Measurements from ENCODE around the gene FCER2.

FCER2 gene

DNA sequence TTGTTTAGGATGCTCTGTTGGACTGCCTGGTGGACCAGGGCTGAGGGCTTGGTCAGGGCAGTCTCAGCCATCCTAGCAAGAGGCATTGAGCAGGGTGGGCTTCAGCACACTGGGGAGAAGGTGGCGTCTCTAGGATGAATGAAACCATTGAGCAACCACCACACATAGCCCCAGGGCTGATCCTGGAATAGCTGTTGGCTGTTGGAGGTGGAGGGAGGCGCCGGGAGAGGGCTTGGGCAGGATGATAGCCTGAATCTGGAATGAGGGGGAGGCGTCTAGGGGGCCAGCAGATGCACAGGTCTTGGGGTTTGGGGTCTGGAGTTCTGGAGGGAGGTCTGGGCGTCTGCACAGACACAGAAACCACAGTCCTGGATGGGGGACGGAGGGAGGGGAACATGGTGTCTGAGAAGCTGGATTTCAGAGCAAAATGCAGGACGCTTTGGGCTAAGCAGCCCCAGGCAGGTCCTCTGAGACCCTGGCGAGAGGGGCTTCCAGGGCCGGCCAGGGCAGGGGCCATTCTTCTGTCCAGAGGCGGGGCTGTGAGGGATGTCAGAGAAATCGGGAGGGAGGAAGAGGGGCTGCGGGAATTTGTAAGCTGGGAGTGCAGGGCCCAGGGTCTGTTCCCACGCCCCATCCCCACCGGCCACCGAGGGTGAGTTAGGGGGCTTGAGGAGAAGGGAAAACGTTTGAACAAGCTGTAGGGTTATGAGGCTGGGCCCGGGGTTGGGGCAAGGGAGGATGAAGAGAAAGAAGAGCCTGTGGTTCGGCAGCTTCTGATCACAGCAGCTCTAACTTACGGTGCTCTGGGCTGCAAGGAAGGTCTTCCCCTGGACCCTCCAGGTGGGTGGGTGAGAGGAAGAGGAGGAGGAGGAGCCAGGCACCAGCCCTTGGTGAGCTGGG is 16.1 kb downstream of the FCER2 start:
- Histone ChIP-seq H3K4me1 (ENCODE audit: control insufficient read depth, insufficient read depth, low read length) (peaks cover 5% of the 10 kb centered on the region; the same call in 1 of the 2 replicates), H3K27ac (ENCODE audit: low read length) (no peak overlapping the region), H3K4me3 (ENCODE audit: low read length) (no peak overlapping the region), H3K36me3 (ENCODE audit: control insufficient read depth, insufficient read depth, low read length) (peaks cover 9% of the 10 kb centered on the region), H3K9me3 (ENCODE audit: control insufficient read depth, insufficient read depth, low read length) (no peaks in the 10 kb centered on the region), H3K27me3 (ENCODE audit: control insufficient read depth, insufficient read depth, low read length) (no peaks in the 10 kb centered on the region)
- WGBS (ENCODE audit: insufficient coverage, insufficient read length), result no CpG with 5 or more reads among the region's 19 CpGs
- no peak for DNase-seq (ENCODE audit: low read depth, low spot score)

DNA sequence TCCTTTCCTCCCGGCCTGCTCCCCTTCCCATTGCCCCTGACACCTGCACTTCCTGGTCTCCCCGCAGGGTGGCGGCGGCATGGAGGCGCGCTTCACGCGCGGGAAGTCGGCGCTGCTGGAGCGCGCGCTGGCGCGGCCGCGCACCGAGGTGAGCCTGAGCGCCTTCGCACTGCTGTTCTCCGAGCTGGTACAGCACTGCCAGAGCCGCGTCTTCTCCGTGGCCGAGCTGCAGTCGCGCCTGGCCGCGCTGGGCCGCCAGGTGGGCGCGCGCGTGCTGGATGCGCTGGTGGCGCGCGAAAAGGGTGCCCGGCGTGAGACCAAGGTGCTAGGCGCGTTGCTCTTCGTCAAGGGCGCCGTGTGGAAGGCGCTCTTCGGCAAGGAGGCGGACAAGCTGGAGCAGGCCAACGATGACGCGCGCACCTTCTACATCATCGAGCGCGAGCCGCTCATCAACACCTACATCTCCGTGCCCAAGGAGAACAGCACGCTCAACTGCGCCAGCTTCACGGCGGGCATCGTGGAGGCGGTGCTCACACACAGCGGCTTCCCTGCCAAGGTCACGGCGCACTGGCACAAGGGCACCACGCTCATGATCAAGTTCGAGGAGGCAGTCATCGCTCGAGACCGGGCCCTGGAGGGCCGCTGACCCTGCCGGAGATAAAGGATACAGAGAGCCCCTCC is 19.6 kb downstream of the FCER2 start:
- DNase-seq (ENCODE audit: low read depth, low spot score), result no peak
- Histone ChIP-seq H3K4me1 (ENCODE audit: control insufficient read depth, insufficient read depth, low read length) (peaks cover 6% of the 10 kb centered on the region), H3K27ac (ENCODE audit: low read length) (no peak overlapping the region), H3K4me3 (ENCODE audit: low read length) (no peak overlapping the region; the same call in 1 of the 2 replicates), H3K36me3 (ENCODE audit: control insufficient read depth, insufficient read depth, low read length) (peaks cover 9% of the 10 kb centered on the region), H3K27me3 (ENCODE audit: control insufficient read depth, insufficient read depth, low read length) (no peaks in the 10 kb centered on the region), H3K9me3 (ENCODE audit: control insufficient read depth, insufficient read depth, low read length) (no peaks in the 10 kb centered on the region)
- WGBS (ENCODE audit: insufficient coverage, insufficient read length), result no CpG with 5 or more reads among the region's 74 CpGs

DNA sequence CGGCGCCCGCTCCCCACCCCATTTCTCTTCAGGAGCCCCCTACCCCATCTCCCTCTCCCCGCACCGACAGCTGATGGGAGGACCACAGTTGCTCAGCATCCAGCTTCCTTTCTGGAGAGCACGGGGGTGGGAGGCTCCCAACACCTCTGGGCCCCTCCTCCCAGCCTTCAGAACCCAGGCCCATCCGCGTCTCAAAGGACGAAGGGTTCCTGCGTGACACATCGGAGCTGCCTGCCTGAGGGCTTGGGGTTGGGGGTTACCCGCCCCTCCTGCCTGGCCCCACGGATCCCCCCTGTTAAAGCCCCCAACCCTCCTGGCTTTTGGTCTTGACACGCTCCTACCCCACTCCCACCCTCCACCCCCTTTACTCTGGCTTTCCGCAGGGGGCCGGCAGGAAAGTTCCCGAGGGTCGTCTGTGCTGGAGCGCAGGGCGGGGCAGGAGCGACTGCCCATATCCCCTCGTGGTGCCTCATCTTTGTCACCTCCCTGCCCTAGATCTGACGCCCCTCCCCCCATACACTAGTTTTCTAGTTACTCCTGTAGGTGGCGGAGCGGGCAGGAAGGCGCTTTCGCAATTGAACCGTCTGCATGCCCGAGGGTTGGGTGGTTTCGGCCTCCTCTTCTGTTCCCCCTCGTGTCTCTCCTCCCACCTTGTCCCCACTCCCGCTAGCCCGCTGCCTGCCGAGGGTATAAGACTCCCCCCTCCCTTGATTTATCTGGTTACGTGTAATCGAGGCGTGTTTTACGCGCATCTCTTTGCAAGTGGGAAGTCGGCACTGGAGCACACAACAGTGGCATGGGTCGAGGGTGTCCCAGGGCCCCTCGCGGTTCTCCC is 20.4 kb downstream of the FCER2 start:
- H3K9me3 ChIP-seq (ENCODE audit: control insufficient read depth, insufficient read depth, low read length), result no peaks in the 10 kb centered on the region
- peaks cover 9% of the 10 kb centered on the region for H3K36me3 ChIP-seq (ENCODE audit: control insufficient read depth, insufficient read depth, low read length)
- DNase-seq (ENCODE audit: low read depth, low spot score), result peak; percentile 66
- peak overlapping the region; percentile 87 for H3K4me3 ChIP-seq (ENCODE audit: low read length)
- H3K27me3 ChIP-seq (ENCODE audit: control insufficient read depth, insufficient read depth, low read length), result no peaks in the 10 kb centered on the region
- H3K27ac ChIP-seq (ENCODE audit: low read length), result no peak overlapping the region
- WGBS (ENCODE audit: insufficient coverage, insufficient read length), result no CpG with 5 or more reads among the region's 43 CpGs
- peaks cover 6% of the 10 kb centered on the region for H3K4me1 ChIP-seq (ENCODE audit: control insufficient read depth, insufficient read depth, low read length)

DNA sequence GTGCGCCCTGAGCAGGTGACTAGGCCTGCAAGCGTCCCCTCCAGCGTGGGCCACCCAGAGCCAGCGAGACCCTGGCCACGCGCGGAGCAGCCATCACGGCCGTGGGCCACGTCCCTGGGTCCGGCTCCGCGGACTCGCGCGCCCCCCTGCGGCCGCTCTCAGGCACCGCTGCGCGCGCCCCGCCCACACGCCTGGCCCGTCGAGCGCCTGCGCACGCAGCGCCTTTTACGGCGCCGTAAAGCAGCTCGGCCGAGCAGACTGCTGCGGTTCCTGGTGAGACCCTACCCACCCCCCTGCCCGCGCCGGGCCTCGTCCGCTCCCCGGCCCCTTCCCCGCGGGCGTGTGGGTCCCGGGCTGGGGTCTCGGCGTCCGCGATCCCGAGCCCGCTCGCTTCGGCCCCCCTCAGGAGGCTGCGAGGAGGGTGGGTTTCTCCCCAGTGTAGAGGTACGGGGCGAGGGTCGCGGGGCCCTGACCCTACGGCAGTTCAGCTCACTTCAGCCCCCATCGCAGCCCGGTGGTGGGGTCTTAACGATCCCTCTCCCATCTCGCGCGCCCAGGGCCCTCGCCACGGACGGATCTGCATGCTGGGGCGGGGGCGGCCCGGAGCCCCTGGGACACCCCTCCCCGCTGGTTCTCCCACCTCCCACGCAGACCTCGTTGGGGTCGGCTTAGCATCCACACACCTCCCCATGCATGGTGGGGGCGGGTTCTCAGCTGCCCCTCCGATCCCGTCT is 21.2 kb downstream of the FCER2 start, which contains the start of gene TRAPPC5:
Gene TRAPPC5 (plus strand): TSS at position 228 of the 734 bp plus-strand sequence. CDS start 1,421 bp downstream, outside the sequence.
- DNase-seq (ENCODE audit: low read depth, low spot score), result no peak
- Histone ChIP-seq H3K27ac (ENCODE audit: low read length) (no peak within 1 kb of the TSS), H3K9me3 (ENCODE audit: control insufficient read depth, insufficient read depth, low read length) (no peaks in the 10 kb centered on the region), H3K4me1 (ENCODE audit: control insufficient read depth, insufficient read depth, low read length) (peaks cover 6% of the 10 kb centered on the region), H3K27me3 (ENCODE audit: control insufficient read depth, insufficient read depth, low read length) (no peaks in the 10 kb centered on the region), H3K36me3 (ENCODE audit: control insufficient read depth, insufficient read depth, low read length) (peaks cover 9% of the 10 kb centered on the region), H3K4me3 (ENCODE audit: low read length) (peak within 1 kb of the TSS; percentile 87)
- WGBS (ENCODE audit: insufficient coverage, insufficient read length), result no CpG with 5 or more reads among the region's 79 CpGs

DNA sequence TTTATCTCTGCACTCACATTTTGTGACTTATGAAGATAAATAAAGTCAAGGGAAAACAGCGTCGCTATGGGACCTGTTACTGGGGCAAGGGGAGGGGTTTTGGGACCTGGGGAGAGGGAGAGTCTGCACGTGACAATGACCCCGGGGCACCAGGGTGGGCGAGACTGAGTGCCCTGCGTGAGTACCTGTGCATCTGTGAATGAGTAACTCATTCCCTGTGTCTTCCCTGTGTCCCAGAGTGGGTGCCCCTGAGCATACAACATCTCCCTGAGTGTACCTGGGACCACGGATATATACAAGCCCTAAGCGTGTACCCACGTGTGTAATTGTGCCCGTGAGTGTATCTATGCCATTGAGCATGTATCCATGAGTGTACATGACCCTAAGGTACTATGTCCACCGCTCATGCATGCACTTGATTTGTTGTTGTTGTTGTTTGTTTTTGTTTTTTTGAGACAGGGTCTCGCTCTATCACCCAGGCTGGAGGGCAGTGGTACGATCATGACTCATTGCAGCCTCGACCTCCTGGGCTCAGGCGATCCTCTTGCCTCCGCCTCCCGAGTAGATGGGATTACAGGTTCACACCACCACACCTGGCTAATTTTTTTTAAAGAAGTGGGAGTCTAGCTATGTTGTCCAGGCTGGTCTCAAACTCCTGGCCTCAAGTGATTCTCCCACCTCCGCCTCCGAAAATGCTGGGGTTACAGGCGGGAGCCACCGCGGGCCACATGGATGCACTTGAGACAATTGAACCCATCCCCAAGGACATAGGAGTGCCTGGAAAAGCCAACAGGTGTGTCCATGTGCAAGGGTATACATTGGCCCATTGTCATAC is 21.9 kb downstream of the FCER2 start:
- Histone ChIP-seq H3K9me3 (ENCODE audit: control insufficient read depth, insufficient read depth, low read length) (no peaks in the 10 kb centered on the region), H3K4me1 (ENCODE audit: control insufficient read depth, insufficient read depth, low read length) (peaks cover 6% of the 10 kb centered on the region), H3K27me3 (ENCODE audit: control insufficient read depth, insufficient read depth, low read length) (no peaks in the 10 kb centered on the region), H3K4me3 (ENCODE audit: low read length) (peak overlapping the region; percentile 87; the same call in 1 of the 2 replicates), H3K36me3 (ENCODE audit: control insufficient read depth, insufficient read depth, low read length) (peaks cover 9% of the 10 kb centered on the region), H3K27ac (ENCODE audit: low read length) (no peak overlapping the region)
- WGBS (ENCODE audit: insufficient coverage, insufficient read length), result no CpG with 5 or more reads among the region's 22 CpGs
- DNase-seq (ENCODE audit: low read depth, low spot score), result no peak

DNA sequence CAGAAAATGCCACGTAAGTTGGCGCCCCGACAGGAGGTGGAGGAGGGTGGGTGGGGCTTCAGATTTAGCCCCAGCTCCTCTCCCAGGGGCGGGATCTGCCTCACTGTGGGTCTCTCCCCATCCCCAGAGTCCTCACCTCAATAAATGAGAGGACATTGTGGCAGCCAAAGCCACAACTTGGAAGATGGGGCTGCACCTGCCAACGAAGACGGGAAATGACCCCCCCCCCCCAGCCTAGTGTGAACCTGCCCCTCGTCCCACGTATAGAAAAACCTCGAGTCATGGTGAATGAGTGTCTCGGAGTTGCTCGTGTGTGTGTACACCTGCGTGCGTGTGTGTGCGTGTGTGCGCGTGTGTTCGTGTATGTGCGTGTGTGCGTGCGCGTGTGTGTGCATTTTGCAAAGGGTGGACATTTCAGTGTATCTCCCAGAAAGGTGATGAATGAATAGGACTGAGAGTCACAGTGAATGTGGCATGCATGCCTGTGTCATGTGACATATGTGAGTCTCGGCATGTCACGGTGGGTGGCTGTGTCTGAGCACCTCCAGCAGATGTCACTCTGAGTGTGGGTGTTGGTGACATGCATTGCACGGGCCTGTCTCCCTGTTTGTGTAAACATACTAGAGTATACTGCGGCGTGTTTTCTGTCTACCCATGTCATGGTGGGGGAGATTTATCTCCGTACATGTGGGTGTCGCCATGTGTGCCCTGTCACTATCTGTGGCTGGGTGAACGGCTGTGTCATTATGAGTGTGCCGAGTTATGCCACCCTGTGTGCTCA is 22.8 kb downstream of the FCER2 start:
- Histone ChIP-seq H3K4me1 (ENCODE audit: control insufficient read depth, insufficient read depth, low read length) (peaks cover 6% of the 10 kb centered on the region), H3K36me3 (ENCODE audit: control insufficient read depth, insufficient read depth, low read length) (peaks cover 9% of the 10 kb centered on the region), H3K4me3 (ENCODE audit: low read length) (no peak overlapping the region), H3K27ac (ENCODE audit: low read length) (no peak overlapping the region), H3K27me3 (ENCODE audit: control insufficient read depth, insufficient read depth, low read length) (no peaks in the 10 kb centered on the region), H3K9me3 (ENCODE audit: control insufficient read depth, insufficient read depth, low read length) (no peaks in the 10 kb centered on the region)
- no peak for DNase-seq (ENCODE audit: low read depth, low spot score)
- WGBS (ENCODE audit: insufficient coverage, insufficient read length), result 100% methylated on average over 6 of the region's 30 CpGs

DNA sequence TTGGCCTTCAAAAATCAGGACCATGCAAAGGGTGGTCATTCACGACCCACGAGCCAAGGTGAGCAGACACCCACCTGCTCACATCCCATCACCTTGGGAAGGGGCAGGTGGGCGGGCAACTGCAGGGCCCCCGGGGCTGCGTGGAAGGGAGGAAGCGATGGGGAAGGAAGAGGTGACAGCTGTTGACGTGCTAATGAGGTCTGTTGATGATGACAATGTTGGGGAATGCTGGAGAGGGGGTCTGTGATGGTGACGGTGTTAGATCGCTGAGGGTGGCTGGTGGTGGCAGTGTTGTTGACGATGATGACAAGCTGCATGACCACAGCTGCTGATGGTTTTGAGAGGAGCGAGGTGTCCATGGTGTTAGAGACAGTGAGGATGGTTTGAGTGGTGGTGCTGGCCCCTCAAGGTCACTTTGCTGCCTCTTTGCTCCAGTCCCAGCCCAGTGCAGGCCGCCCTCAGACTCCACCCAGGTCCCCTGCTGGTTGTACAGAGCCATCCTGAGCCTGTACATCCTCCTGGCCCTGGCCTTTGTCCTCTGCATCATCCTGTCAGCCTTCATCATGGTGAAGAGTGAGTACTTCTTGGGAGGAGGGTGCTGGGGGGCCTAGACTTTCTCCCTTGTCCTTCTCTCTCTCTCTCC is 24.1 kb downstream of the FCER2 start:
- no peak overlapping the region for H3K4me3 ChIP-seq (ENCODE audit: low read length)
- WGBS (ENCODE audit: insufficient coverage, insufficient read length), result no CpG with 5 or more reads among the region's 12 CpGs
- H3K4me1 ChIP-seq (ENCODE audit: control insufficient read depth, insufficient read depth, low read length), result peaks cover 6% of the 10 kb centered on the region
- peaks cover 8% of the 10 kb centered on the region for H3K36me3 ChIP-seq (ENCODE audit: control insufficient read depth, insufficient read depth, low read length)
- H3K9me3 ChIP-seq (ENCODE audit: control insufficient read depth, insufficient read depth, low read length), result no peaks in the 10 kb centered on the region
- no peak overlapping the region for H3K27ac ChIP-seq (ENCODE audit: low read length)
- no peaks in the 10 kb centered on the region for H3K27me3 ChIP-seq (ENCODE audit: control insufficient read depth, insufficient read depth, low read length)
- DNase-seq (ENCODE audit: low read depth, low spot score), result no peak

DNA sequence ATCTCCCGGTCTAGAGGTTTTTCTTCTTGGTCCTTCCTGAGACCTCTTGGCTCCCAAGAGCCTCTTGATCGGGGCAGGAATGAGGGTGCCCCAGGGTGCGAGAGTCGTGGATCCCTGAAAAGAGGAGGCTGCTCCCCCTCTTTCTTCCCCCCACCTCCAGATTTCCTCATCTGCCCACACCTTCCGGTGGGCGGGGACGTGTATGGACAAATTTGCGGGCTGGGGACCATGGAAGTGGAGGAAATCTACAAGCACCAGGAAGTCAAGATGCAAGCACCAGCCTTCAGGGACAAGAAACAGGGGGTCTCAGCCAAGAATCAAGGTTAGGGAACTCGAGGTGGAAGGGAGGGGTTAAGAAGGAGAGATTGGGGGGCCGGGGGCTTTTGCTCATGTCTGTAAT is 25.1 kb downstream of the FCER2 start, which contains the start of gene MCEMP1:
Gene MCEMP1 (plus strand): TSS at position 237 of the 400 bp plus-strand sequence. CDS start 31 bp downstream, at position 268.
- Histone ChIP-seq H3K9me3 (ENCODE audit: control insufficient read depth, insufficient read depth, low read length) (no peaks in the 10 kb centered on the region), H3K27me3 (ENCODE audit: control insufficient read depth, insufficient read depth, low read length) (no peaks in the 10 kb centered on the region), H3K4me3 (ENCODE audit: low read length) (no peak within 1 kb of the TSS), H3K4me1 (ENCODE audit: control insufficient read depth, insufficient read depth, low read length) (peaks cover 2% of the 10 kb centered on the region), H3K36me3 (ENCODE audit: control insufficient read depth, insufficient read depth, low read length) (no peaks in the 10 kb centered on the region), H3K27ac (ENCODE audit: low read length) (no peak within 1 kb of the TSS)
- WGBS (ENCODE audit: insufficient coverage, insufficient read length), result no CpG with 5 or more reads among the region's 10 CpGs
- no peak for DNase-seq (ENCODE audit: low read depth, low spot score)

Measured in iPS DF 6.9 (cell line).